Ascending aorta (tissue), 2 donors: Measurements from ENCODE around the gene MECR. TPM values are rescaled to one million over a fixed set of nuclear protein-coding genes. Genes with fewer than 3 reads are reported as not detected.

Experiments
- DNase-seq, 2 donors: peaks; one replicate each; pipeline ENCODE4 v3.0.0-alpha.2; 2019; ENCODE audit warnings: low spot score in 2 of 2
- H3K27ac ChIP-seq, 2 donors: fragments of 200-600 bp; sonication (generic); one replicate each; pipeline ENCODE4 v1.5.1; 2016 to 2017; ENCODE audit warnings: mild to moderate bottlenecking in 1 of 2
- H3K27me3 ChIP-seq: fragments of 200-600 bp; sonication (generic); one replicate; pipeline ENCODE4 v1.5.1; 2017
- H3K36me3 ChIP-seq, 2 donors: fragments of 200-600 bp; sonication (generic); one replicate each; pipeline ENCODE4 v1.5.1; 2016
- H3K4me1 ChIP-seq, 2 donors: fragments of 200-600 bp; sonication (generic); one replicate each; pipeline ENCODE4 v1.5.1; 2016 to 2017; ENCODE audit warnings: mild to moderate bottlenecking in 1 of 2
- H3K4me3 ChIP-seq, 2 donors: fragments of 200-600 bp; sonication (generic); one replicate each; pipeline ENCODE4 v1.5.1; 2016 to 2017; ENCODE audit warnings: mild to moderate bottlenecking in 1 of 2
- H3K9me3 ChIP-seq, 2 donors: fragments of 200-600 bp; sonication (generic); one replicate each; pipeline ENCODE4 v1.5.1; 2016
- CTCF ChIP-seq, 3 experiments: fragments of 200-600 bp in 2 of 3; fragments of 450-650 bp in 1 of 3; sonication (generic) in 2 of 3; IDR thresholded peaks; one replicate each; pipeline ENCODE4 v1.5.1; 2016 to 2019; ENCODE audit warnings: antibody characterized with exemption in 3 of 3, mild to moderate bottlenecking in 1 of 3, moderate library complexity in 1 of 3
- intact Hi-C: fragments of 100-400 bp; cut with DNase I; formaldehyde crosslinking; loops from one replicate; pipeline ENCODE4 v1.15.1; 2023
- total RNA-seq: library from RNA; depleted of rRNA; stranded (reverse); fragments of >200 nt; gene quantifications from one replicate; pipeline ENCODE4 v1.1.0, GENCODE V29; 2016

MECR gene
- total RNA-seq, 1 donor from 2014 or later: 1.2 TPM

GRCh38 chr1:29266912-29267311 lies 36.2 kb upstream of the MECR start:
- TF ChIP-seq CTCF (IDR thresholded peaks at IDR 0.05): no peak
- no peak overlapping the region for H3K4me3 ChIP-seq
- H3K27ac ChIP-seq: no peak overlapping the region
- no peak for DNase-seq
- H3K9me3 ChIP-seq: no peaks in the 10 kb centered on the region
- H3K4me1 ChIP-seq: peaks cover 0 to 8% of the 10 kb centered on the region in 2 donors
- intact Hi-C loops: no loop called here
- no peaks in the 10 kb centered on the region for H3K27me3 ChIP-seq
- H3K36me3 ChIP-seq: peaks cover 0 to 12% of the 10 kb centered on the region in 2 donors

GRCh38 chr1:29264773-29265389 lies 34.1 kb upstream of the MECR start:
- intact Hi-C loops: no loop called here
- Histone ChIP-seq H3K27ac (no peak overlapping the region), H3K27me3 (no peaks in the 10 kb centered on the region), H3K4me1 (no peaks in the 10 kb centered on the region), H3K9me3 (no peaks in the 10 kb centered on the region), H3K4me3 (no peak overlapping the region), H3K36me3 (peaks cover 0 to 12% of the 10 kb centered on the region in 2 donors)
- TF ChIP-seq CTCF (IDR thresholded peaks at IDR 0.05): no peak
- no peak for DNase-seq

GRCh38 chr1:29260531-29260930 lies 29.8 kb upstream of the MECR start:
- no peak for TF ChIP-seq CTCF (IDR thresholded peaks at IDR 0.05)
- peak overlapping the region in 1 of 2 donors; percentile 64 for H3K4me3 ChIP-seq
- H3K36me3 ChIP-seq: peaks cover 0 to 12% of the 10 kb centered on the region in 2 donors
- intact Hi-C loops: no loop called here
- no peak for DNase-seq
- peaks cover 0 to 11% of the 10 kb centered on the region in 2 donors for H3K4me1 ChIP-seq
- H3K27me3 ChIP-seq: no peaks in the 10 kb centered on the region
- no peaks in the 10 kb centered on the region for H3K9me3 ChIP-seq
- no peak overlapping the region for H3K27ac ChIP-seq

- no peak overlapping the region for H3K27ac ChIP-seq
These were observed 29.2 kb upstream of the MECR start for GRCh38 chr1:29259802-29260441.

GRCh38 chr1:29258976-29259801 lies 28.5 kb upstream of the MECR start:
- DNase-seq: no peak

More at GRCh38 chr1:29259802-29260441, 29.2 kb upstream of the MECR start:
- Histone ChIP-seq H3K36me3 (peaks cover 0 to 12% of the 10 kb centered on the region in 2 donors), H3K4me3 (peak overlapping the region; percentile 53 to 64), H3K4me1 (peaks cover 0 to 11% of the 10 kb centered on the region in 2 donors), H3K9me3 (no peaks in the 10 kb centered on the region), H3K27me3 (no peaks in the 10 kb centered on the region)
- no peak for DNase-seq
- intact Hi-C loops: no loop called here
- no peak for TF ChIP-seq CTCF (IDR thresholded peaks at IDR 0.05)

More at GRCh38 chr1:29258976-29259801, 28.5 kb upstream of the MECR start:
- Histone ChIP-seq H3K27ac (no peak overlapping the region), H3K4me1 (peaks cover 0 to 11% of the 10 kb centered on the region in 2 donors), H3K4me3 (peak overlapping the region; percentile 53 to 64), H3K27me3 (no peaks in the 10 kb centered on the region), H3K36me3 (peaks cover 0 to 10% of the 10 kb centered on the region in 2 donors), H3K9me3 (no peaks in the 10 kb centered on the region)
- no peak for TF ChIP-seq CTCF (IDR thresholded peaks at IDR 0.05)
- intact Hi-C loops: no loop called here
